Measurements from ENCODE around the gene HOXC6. TPM values are rescaled to one million over a fixed set of nuclear protein-coding genes. Genes with fewer than 3 reads are reported as not detected.

Gene HOXC6
- total RNA-seq, 1 donor from 2014 or later: not detected

DNA sequence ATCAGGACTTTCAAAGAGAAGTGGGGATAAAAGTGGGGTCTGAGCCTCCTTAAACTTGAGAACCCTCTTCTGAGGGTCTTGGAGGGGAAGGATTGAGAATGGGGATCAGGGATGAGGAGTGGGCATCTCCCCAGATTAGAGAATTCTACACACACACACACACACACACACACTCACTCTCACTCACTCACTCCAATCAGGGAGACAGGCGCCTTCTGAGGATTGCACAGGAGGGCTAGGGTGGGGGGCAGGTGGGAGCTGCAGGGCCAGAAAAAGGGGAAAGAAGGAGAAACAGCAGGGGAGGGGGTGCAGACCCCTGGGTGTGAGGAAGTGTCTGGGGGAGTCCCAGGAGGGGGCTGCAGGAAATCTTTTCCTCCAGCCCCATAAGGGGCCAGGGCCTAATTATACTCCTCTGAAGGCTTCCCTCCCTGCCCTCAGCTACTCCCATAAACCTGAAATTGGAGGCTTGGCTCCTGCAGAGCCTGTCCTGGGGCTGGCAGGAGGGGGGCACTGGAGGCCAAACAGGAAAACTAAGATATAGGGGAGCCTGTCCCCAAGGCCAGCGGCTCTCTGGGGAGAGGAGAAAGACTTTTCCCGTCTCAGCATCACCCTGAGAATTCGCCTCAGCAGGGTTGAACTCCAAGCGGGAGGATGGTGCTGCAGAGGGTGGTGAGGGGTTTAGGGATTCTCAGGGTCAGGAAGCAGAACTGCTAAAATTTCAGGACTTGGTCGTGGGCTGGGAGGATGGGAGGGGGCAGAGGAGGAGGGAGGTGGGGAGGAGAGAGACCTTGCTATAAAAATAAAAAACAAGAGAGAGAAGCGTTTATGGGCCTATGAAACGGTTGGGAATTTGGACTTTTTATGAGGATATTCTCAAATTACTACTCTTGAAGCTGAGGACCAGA is 26.7 kb upstream of the HOXC6 start:
- DNase-seq (ENCODE audit: low spot score) (no peak), ATAC-seq (no peak)

DNA sequence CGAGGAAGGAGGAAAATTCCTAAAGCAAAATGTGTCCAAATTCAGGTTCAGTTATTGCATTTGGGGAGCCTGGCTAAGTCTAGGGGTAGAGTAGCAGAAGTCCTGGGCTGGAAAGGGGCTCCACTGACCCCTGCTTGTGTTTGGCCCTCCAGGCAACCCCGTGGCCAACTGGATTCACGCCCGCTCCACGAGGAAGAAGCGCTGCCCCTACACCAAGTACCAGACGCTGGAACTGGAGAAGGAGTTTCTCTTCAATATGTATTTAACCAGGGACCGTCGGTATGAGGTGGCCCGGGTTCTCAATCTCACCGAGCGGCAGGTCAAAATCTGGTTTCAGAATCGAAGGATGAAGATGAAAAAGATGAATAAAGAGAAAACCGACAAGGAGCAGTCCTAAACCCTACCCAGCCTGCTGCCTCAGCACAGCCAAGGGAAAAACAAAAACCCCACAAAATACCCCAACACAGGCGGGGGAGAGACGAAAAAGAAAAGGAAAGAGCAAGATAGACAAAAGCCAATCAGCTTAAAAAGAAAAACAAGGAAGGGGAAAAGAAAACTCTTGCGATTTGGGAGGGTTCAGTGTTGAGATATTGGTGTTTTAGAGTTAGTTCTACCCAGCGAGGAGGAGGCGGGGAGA is 25.8 kb upstream of the HOXC6 start:
- no peak for ATAC-seq
- DNase-seq (ENCODE audit: low spot score): no peak

DNA sequence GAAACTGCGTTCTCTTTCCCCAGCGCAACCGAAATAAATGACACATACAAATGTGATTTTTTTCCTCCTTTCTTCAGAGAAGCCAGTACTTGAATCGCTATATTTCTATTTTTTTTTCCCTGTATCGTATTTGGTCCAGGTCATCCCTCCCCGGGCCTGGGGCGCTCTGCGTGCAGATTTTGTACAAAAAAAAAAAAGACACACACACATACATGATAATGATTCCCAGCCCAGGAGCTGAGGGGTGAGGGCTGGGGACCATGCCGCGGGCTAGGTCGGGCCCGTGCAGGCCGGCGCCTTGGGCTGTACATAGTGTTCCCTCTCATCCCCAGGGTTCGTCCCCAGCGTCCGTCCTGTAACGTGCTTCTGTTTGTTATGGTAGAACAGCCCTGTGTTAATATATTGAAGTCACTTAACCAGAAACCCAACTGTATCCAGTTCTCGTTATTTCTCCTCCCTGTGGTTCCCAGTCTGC is 25.3 kb upstream of the HOXC6 start:
- ATAC-seq: no peak
- no peak for DNase-seq (ENCODE audit: low spot score)

DNA sequence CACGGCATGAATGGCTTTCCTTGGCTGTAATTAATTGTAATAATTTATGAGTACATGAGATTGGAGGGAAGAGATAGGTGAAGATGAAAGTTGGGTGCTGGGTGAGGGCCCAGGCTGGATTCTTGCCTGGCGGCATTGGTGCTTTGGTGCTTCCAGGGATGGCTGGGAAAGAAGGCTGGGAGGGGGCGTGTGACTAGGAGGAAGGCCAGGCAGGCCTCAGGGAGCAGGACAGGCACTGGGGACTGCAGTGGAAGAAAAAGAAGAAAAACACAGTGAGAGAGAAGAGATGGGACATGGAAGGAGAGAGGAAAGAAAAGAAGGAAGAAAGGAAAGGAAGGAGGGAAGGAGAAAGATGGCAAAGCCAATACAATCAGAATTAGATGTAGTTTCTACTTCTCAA is 24.6 kb upstream of the HOXC6 start:
- ATAC-seq: no peak
- DNase-seq (ENCODE audit: low spot score): no peak

DNA sequence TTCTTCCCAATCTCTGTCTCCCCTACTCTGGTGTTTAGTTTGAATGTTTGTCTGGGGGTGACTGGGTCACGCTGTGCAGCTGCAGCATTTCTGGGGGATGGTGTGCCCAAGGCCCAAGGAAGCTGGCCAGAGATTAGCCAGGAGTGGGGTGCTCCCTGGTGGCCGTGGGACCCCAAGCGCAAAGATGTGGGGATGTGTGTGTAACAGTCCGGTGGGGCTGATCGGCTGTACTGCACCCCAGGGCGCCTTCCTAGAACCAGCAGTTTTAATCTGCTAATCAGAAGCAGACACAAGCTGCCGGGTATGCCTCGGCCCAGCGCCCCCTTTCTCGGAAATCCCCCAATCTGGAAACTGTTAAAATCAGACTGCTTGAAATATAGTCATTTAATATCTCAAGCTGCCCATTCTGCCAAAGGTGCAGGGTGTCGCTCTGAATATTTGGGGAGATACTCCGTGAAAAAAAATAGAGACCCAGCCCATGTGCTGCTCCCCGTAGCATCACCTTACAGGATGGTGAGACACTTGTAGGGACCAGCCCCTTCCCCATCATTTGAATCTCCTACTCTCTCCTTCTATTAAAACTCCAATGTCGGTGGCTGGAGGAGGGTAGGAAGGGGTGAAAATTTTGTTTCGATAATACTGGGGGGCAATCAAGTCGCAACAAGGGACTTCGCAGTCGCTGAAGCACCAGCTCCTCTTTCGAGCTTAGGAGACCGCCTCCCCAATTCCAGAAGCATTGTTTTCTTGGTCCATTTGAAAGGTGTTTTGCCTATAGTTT is 24.0 kb upstream of the HOXC6 start:
- ATAC-seq (no peak), DNase-seq (ENCODE audit: low spot score) (no peak)

DNA sequence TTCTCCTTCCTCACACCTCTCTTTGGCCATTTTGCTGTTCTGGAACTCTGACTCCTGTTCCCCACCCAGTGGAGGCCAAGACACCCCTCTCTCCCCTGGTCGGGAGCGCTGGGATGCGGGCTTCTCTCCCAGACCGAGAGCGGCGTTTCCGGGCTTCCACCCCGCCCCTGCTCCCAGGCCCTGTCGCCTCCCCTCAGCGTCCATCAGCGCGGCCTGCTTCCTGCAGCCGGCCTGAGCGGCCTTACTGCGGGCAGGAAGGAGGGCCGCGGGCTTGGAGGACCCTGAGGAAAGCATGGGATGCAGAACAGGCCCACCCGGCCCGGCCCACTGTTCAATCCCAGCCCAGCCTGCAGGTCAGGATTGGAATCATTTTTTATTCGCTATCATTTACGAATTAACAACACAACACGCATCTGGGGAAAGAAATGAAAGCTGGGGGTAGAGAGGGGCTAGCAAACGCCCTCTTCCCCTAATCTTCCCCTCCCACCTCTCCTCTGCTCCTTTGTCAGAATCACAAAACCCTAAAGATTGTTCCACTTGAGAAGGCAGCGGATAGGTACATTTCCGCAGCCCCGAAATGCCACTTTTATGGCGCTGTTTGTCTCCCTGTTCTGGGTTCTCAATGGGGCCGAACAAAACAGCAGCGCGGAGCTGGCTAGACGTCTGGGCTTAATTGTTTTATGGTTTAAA is 23.3 kb upstream of the HOXC6 start:
- no peak for DNase-seq (ENCODE audit: low spot score)
- ATAC-seq: no peak

DNA sequence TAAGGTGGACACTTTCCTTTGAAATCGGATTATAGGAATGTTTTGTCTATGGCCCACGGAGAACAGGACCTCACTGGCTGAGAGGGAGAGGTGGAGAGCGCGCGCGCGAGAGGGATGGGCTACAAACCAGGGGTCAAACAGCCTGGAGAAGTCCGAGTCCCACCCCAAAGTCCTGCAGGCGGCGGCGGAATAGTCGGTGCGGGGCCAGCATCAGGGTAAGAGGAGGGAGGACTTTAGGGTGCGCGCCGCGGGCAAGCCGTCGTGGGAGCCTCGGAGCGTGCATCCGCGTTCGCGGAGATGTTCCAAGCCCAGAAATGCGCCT is 22.7 kb upstream of the HOXC6 start:
- DNase-seq (ENCODE audit: low spot score) (no peak), ATAC-seq (no peak)

DNA sequence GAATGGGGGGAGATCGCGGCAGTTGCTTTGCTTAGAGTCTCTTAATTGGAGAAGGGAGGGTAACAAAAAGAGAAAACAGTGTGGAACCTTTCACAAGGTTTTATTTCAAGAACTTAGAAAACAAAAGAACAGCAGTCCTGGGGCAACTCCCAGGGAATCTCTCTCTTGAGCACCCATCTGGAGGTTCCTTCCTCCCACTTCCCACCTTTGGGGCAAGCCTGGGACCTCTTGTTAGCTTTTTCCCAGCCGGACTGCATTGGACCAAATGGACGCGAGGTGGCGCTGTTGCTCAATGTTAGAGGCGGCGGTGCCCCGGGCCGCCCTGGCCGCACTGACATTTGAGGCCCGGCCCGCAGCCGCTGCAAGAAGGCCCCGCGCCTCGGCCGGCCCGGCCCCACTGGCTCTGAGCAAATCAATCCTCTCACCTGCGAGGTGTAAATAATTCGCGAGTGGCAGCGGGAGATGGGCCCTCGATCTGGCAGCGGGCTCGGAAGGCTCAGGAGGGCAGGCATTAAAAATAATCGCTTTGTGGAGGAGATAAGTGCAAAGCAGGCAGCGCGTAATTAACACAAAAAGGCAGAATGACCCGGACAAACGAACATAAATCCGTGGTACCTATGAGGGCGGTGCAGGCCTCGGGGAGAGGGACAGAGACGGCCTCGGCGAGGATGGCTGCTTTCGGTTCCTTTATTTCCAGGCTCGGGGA is 22.2 kb upstream of the HOXC6 start:
- ATAC-seq: peak; percentile 97
- peak; percentile 88 for DNase-seq (ENCODE audit: low spot score)

DNA sequence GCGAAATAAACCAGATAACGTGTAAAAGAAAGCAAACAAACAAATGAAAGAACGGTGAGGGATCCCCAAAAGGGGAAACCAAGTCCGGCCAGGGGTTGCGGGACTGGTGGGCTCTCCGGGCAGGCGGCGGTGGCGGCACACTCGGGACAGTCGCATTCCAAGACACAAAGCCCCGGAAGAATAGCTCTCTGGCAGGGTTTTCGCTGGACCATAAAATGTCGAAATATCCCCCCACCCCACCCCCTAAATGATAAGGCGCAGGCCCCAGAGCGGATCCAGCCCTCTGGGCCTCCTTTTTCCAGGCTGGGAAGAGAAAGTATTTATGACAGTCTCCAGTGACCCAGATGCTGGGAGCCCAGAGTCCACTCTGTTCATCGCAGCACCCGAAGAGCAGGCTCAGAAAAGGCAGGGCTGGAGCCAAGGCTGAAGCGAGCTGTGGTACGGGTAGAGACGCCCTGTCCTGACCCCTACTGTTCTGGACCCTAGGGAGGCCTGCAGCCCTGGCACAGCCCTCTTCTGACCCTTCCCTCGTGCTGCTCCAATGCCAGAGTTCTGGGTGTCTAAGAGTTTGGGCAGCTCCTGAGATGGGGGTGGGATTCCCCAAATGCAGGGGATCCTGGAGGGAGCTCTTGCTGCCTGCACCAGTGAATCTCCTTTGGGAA is 21.6 kb upstream of the HOXC6 start:
- DNase-seq (ENCODE audit: low spot score) (no peak), ATAC-seq (no peak)

DNA sequence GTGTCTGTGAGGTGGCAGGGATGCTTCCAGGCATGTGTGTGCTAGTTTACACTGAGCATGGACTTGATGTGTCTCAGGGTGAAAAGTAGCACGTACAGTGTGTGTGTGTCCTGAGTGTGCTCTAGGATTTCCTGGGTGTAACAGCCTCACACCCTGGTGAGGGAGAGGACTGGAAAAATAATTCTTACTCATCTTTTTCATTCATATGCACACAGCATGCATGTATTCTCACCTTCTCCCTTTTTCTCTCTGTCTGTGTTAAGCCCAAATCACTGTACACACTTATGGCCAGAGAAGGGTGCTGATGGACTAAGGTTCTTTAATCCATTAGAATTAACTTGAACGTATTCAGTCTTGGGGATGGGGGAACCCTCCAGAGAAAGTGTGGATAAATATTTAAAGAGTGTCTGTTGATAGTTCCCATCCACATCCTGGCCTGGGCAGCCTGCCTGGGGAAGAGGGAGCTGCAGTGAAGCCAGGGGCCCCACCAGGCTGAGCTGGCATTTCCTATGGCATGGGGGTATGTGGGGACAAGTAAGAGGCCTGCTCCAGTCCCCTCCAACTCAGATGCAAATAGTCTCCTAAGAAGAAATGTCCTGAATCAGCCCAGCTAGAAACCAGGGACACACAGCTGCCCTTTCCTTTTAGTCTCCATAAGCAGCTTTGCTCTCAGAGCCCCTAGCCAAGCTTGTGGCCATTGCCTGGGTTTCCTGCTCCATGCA is 20.5 kb upstream of the HOXC6 start:
- no peak for ATAC-seq
- DNase-seq (ENCODE audit: low spot score): no peak

DNA sequence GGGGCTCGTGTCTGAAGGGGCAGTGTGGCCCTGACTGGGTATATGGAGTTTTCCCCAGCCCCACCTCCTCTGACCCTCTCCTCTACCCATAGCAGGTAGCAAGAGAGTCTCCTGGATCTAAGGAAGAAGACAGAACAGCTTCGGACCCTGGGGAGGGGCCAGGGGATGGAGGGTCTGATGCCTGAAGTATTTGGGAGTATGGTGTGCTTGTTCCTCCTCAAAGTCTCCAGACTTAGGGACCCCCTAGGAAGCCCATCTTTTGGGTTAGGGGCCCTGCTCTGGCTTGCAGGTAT is 20.0 kb upstream of the HOXC6 start:
- ATAC-seq (no peak), DNase-seq (ENCODE audit: low spot score) (no peak)

DNA sequence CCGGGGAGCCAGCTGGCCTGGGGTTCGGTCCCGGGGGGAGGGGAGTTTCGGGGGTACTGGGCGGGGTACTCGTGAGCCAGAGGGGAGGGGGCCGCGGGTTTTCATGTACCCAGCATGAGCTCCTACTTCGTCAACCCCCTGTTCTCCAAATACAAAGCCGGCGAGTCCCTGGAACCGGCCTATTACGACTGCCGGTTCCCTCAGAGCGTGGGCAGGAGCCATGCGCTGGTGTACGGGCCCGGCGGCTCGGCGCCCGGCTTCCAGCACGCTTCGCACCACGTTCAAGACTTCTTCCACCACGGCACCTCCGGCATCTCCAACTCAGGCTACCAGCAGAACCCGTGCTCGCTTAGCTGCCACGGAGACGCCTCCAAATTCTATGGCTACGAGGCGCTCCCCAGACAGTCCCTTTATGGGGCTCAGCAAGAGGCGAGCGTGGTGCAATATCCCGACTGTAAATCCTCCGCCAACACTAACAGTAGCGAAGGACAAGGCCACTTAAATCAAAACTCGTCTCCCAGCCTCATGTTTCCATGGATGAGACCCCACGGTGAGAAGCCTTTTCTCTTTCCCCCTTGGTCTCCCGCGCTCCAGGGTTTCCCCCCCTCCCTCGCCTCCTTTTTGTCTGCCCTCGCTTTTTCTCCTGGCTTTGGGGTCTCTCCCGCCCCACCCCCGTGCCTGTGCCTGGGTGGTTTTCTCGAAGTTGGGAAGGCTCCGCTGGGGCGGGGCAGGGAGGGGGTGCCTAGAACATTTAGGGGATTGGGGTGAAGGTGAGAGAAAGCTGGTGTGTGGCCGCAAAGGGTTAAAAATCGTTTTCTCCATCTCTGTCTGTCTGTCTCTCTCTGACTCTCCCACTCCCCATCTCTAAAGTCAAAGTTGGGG is 18.8 kb upstream of the HOXC6 start:
- DNase-seq (ENCODE audit: low spot score) (no peak), ATAC-seq (no peak)

DNA sequence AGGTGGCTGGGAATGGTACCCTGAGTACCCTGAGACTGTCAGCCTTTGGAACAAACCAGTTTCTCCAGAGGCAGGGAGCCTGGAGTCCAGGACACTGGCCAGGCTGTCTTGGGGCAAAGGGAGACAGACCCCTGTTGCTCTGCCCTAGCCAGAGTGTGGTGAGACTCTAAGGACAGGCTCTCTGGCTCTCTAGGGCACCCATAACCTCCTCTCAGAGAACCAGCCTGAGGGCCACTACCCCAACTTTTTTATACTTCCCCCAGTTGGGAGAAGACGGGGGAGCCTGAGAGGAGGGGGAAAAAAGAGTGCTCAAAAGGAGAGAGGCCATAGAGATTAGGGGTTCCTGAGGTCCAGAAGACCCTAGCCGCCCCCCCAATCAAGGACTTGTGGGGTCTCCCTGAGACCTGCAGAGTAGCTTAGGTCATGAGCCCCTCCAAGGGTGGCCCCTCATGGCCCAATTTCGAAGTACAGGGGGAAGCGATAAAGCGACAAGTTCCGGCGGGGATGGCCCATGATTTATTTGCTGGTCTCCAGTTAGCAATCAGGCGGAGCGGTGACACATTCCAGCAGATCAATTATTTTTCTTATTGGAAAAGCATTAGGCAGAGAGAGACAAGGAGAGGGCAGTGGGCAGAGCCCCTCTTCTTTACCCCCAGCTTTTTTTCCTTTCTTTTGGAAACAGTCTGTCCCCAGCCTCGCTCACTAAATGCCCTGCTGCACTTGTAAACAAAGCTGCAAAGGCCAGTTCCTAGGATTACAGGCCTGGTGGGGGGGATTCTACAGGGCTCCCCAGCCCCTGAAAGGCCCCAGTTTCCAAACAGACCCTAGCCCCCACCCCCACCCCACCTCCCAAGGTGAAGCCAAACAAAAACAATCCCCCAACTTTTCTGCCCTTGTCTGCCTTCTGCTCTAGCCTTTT is 17.9 kb upstream of the HOXC6 start:
- ATAC-seq (no peak), DNase-seq (ENCODE audit: low spot score) (no peak)

DNA sequence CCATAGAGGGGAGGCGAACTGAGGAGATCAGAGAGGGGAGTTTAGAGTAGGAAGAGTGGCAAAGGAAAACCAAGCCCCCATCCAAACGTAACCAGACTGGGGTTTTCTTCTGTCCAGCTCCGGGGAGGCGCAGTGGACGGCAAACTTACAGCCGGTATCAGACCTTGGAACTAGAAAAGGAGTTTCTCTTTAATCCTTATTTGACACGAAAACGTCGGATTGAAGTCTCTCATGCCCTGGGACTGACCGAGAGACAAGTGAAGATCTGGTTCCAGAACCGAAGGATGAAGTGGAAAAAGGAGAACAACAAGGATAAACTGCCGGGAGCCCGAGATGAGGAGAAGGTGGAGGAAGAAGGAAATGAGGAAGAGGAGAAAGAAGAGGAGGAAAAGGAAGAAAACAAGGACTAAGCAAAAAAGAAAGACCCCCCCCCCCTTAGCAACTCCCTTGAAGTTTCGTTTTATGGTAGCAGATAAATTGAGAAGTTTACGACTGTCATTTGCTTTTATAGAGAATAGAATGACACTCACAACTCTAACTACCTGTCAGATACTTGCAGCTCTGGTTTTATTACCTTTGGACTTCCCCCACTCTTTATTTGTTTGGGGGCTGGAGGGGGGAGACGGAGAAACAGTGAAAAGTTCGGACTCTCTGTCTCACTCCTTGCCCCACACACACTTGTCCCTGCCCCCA is 17.1 kb upstream of the HOXC6 start:
- ATAC-seq (no peak), DNase-seq (ENCODE audit: low spot score) (no peak)

DNA sequence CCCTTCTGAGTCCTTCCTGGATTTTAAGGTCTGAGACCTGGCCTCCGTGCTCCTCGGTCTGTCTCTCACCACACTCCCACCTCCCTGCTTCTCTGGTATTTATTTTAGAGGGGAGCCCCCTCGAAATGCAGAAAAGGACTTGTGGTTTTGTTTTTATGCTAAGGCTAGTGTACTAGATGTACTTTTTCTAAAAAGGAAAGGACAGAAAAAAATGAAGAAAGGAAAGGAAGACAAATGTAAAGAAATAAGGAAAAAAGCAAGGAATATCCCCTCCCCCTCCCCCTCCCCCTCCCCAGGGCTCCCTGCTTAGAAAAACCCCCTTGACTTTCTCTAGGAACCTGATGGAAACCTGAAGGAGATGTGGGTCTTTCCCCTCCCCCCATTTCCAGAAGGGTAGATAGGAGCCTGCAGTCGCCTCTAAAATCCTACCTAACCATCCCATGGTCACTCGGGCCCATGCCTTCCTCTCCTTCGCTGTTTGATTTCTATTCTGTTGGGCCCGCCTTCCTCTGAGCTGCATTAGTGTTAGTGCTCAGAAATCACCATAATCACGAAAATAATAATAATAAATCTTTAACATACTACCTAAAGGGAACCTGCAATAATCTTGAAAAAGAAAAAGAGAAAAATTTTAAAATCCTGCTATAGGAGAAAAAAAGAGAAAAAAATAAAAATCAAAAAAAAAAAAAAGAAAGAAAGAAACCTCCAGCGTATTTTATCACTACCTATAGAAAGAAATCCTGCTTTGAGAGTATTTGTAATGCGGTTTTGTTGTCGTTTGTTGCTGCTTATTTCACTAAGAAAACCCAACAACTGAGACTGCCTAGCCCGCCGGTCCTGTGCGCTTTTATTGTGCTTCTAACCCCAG is 16.3 kb upstream of the HOXC6 start:
- no peak for DNase-seq (ENCODE audit: low spot score)

More for the DNA sequence above, 16.3 kb upstream of the HOXC6 start:
- ATAC-seq: no peak

All from left lobe of liver (tissue), 2 donors.